HG02973 (cell line): ENCODE measurements around the gene MAU2.

Experiments used
- ATAC-seq: cut with Tn5 transposase; IDR thresholded peaks from one replicate; pipeline ENCODE4 v1.9.1; 2021; ENCODE audit warnings: moderate library complexity; ENCODE audit not compliant: unreplicated experiment

The MAU2 gene

GRCh38 chr19:19406878-19407632 is 86.4 kb downstream of the MAU2 start:
- ATAC-seq, result no peak

DNA sequence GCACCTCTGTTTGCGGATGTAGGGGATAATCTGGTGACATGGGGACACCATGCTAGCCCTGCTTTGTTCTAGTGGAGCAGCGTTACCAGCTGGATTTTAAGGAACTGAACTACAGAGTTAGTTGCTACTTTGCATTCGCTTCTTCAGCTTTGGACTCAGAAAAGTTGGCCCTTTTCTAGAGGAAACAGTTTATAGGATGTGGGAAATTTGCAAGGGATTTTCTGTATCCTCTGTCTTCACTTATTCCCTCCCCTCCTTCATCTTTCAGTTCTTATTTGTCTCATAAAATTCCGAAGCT is 87.0 kb downstream of the MAU2 start:
- no peak for ATAC-seq
